GM13977 (cell line): Measurements from ENCODE around the gene SCYGR2.

Source experiments
- DNase-seq: peaks from one replicate; pipeline ENCODE4 v3.0.0; 2012; ENCODE audit warnings: low spot score
- CTCF ChIP-seq: IDR thresholded peaks from 2 replicates; pipeline ENCODE4 v1.5.1; 2012; ENCODE audit warnings: mild to moderate bottlenecking, control low read depth; ENCODE audit not compliant: insufficient read depth; ENCODE audit errors: extremely low read depth, missing control alignments
- in situ Hi-C: fragments of 300-500 bp; cut with MboI; formaldehyde crosslinking; loops from one replicate; pipeline ENCODE4 v1.12.0; 2022; ENCODE audit warnings: low sequenced_read_pairs, low pct_unique_long_range_greater_than_20kb, mixed read lengths, inconsistent platforms; ENCODE audit not compliant: unreplicated experiment

The SCYGR2 gene

GRCh38 chr2:227592694-227593387 is 5.9 kb upstream of the SCYGR2 start:
- in situ Hi-C loops = no loop called here

GRCh38 chr2:227595797-227596196 is 2.9 kb upstream of the SCYGR2 start:
- no peak for TF ChIP-seq CTCF
- in situ Hi-C loops = no loop called here
- no peak for DNase-seq

More at GRCh38 chr2:227592694-227593387, 5.9 kb upstream of the SCYGR2 start:
- TF ChIP-seq CTCF = no peak
- no peak for DNase-seq

- no peak for DNase-seq
- no peak for TF ChIP-seq CTCF
- in situ Hi-C loops = no loop called here
These were observed 1.7 kb upstream of the SCYGR2 start for GRCh38 chr2:227597036-227597435.

DNA sequence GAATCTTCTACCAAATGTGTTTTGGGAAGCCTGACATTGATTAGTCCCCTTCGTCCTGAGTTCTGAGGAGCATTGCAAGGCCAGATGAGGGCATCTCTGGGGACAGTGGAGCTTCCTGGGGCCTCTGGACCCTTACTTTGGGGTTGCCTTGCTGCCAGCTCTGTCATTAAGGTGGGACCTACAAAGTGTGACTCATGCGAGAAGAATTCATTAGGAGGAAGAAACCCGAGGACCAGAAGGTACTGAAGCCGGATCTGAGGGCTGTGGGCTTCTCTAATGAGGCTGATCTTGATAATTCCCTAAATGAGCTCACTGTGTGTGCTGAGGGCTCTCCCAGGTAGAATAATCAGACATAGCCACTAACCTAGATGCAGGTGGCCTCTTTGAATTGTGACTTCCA is 695 bp upstream of the SCYGR2 start:
- DNase-seq = no peak
- in situ Hi-C loops = no loop called here
- no peak for TF ChIP-seq CTCF

GRCh38 chr2:227602358-227602757 is 3.7 kb downstream of the SCYGR2 start:
- in situ Hi-C loops = no loop called here
- no peak for TF ChIP-seq CTCF
- no peak for DNase-seq

- in situ Hi-C loops = no loop called here
- DNase-seq = no peak
These were observed 7.8 kb downstream of the SCYGR2 start for GRCh38 chr2:227606476-227606875.

More at GRCh38 chr2:227606476-227606875, 7.8 kb downstream of the SCYGR2 start:
- no peak for TF ChIP-seq CTCF
